ENCODE measurements around the gene VWA5A.
"Not testable (repeated sequence)": the region's sequence is repeated elsewhere in the genome, so short reads cannot be mapped to it uniquely, and the experiment has no call there.

VWA5A gene

DNA sequence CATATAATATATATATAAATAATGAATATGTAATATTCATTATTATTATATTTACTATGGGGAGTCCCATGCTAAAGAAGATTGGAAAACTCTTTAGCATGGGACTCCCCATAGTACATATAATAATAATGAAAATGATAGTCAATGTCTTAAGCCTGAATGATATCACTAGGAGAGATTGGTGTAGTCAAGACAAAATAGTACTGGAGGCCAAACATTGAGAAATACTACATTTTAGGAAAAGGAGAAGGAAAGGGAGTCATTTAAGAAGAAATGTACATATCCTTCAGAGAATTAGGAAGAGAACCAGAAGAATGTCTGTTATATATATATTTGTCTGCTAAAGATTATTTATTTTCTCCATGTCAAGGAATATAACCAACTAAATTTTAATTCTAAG, 5.0 kb upstream of the VWA5A start:
- TF ChIP-seq, protein P1, sequence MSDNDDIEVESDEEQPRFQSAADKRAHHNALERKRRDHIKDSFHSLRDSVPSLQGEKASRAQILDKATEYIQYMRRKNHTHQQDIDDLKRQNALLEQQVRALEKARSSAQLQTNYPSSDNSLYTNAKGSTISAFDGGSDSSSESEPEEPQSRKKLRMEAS (IDR thresholded peaks at IDR 0.05; ENCODE audit: low read depth, low read length), result no peak
- TF ChIP-seq MYC (IDR thresholded peaks at IDR 0.05; ENCODE audit: low read depth, low read length), result no peak
- TF ChIP-seq, protein P2, sequence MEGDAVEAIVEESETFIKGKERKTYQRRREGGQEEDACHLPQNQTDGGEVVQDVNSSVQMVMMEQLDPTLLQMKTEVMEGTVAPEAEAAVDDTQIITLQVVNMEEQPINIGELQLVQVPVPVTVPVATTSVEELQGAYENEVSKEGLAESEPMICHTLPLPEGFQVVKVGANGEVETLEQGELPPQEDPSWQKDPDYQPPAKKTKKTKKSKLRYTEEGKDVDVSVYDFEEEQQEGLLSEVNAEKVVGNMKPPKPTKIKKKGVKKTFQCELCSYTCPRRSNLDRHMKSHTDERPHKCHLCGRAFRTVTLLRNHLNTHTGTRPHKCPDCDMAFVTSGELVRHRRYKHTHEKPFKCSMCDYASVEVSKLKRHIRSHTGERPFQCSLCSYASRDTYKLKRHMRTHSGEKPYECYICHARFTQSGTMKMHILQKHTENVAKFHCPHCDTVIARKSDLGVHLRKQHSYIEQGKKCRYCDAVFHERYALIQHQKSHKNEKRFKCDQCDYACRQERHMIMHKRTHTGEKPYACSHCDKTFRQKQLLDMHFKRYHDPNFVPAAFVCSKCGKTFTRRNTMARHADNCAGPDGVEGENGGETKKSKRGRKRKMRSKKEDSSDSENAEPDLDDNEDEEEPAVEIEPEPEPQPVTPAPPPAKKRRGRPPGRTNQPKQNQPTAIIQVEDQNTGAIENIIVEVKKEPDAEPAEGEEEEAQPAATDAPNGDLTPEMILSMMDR (IDR thresholded peaks at IDR 0.05; ENCODE audit: low read depth, low read length), result no peak
- TF ChIP-seq POLR2A (IDR thresholded peaks at IDR 0.05; ENCODE audit: extremely low read depth, insufficient read length), result no peak
- H3K4me3 ChIP-seq (ENCODE audit: low read depth, low read length), result no peak overlapping the region
- no peak for DNase-seq (ENCODE audit: low read depth)

DNA sequence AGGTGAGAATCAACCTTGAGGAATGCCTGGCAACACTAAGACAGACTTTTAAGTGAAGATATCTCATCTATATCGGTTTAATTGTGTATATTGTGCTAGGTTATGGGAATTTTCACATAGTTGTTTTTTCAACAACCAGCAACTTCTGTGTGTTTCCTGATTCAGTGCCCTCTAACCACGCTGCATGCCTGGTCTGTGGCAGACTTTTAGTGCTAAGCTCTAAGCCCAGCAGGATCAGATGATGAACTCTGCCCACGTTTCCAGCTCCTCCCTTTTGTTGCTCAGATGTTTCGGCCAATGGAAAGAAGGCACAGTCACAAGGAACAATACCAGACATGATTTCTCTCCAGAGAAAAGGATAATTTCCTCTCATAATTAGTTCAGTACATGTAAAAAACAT, 1.4 kb upstream of the VWA5A start:
- TF ChIP-seq MYC (IDR thresholded peaks at IDR 0.05; ENCODE audit: low read depth, low read length), result no peak
- TF ChIP-seq, protein P2 (IDR thresholded peaks at IDR 0.05; ENCODE audit: low read depth, low read length), result no peak
- TF ChIP-seq POLR2A (IDR thresholded peaks at IDR 0.05; ENCODE audit: extremely low read depth, insufficient read length), result no peak
- TF ChIP-seq, protein P1 (IDR thresholded peaks at IDR 0.05; ENCODE audit: low read depth, low read length), result no peak
- no peak overlapping the region for H3K4me3 ChIP-seq (ENCODE audit: low read depth, low read length)
- no peak for DNase-seq (ENCODE audit: low read depth)

DNA sequence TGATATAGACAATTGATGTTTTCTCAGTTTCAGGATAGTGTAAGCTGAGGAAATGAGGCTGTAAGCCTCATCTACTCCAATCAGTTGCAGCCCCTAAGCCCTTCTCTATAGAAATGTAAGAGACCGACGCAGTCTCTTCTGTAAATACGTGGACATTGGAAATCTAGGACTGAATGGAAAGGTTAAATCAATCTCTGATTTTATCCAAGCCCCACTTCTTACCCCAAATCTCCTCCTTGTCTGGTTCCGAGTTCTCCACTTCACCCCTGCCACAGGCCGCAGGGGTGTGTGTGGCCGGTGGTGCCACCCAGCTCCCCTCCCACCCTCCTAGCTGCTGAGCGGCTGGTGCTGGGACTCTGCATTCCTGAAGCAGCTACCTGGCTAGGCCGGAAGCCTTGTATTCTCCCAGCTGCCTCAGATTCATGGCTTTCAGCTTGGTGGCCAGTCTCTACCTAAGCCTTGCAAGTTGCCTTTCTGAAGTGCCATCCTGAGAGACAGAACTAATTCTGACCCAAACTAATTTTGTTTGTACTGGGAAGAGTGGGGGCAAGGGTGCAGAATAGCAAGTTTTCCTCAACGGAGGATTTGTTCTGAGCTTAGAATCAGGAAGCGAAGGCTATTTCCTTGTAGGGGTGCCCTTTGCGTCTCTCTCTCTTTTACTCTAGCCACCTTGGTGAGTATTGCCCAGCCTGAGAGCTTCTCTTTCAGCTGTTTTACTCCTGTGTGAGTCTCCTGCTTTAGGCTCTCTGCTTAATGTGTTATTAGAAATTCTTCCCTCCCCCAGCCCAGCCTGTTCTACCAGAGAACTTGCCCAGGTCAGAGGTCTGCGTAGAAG, 749 bp downstream of the VWA5A start:
- H3K4me3 ChIP-seq (ENCODE audit: low read depth, low read length), result peak overlapping the region; percentile 27
- DNase-seq (ENCODE audit: low read depth), result no peak
- no peak for TF ChIP-seq POLR2A (IDR thresholded peaks at IDR 0.05; ENCODE audit: extremely low read depth, insufficient read length)
- no peak for TF ChIP-seq MYC (IDR thresholded peaks at IDR 0.05; ENCODE audit: low read depth, low read length)
- TF ChIP-seq, protein P1 (IDR thresholded peaks at IDR 0.05; ENCODE audit: low read depth, low read length), result no peak

DNA sequence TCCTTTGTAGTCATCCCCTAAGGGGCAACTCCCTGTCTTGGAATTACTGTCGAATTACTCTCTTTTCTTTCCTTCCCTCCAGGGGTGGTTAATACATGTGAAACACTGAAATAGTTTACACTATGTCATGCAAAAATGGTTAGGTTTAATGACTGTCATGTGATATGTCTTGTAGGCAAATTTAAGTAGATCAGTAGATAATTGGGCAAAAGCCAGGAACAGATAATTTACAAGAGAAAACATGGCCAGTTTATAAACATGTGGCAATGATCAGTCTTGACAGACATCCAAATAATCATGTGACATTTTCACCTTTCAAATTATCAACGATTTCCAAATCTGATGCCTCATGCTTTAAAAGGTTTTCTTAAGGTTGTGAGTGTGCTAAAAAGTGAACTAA, 3.9 kb downstream of the VWA5A start:
- H3K4me3 ChIP-seq (ENCODE audit: low read depth, low read length), result no peak overlapping the region
- TF ChIP-seq POLR2A (IDR thresholded peaks at IDR 0.05; ENCODE audit: extremely low read depth, insufficient read length), result no peak
- TF ChIP-seq, protein P1 (IDR thresholded peaks at IDR 0.05; ENCODE audit: low read depth, low read length), result no peak
- TF ChIP-seq MYC (IDR thresholded peaks at IDR 0.05; ENCODE audit: low read depth, low read length), result no peak
- TF ChIP-seq, protein P2 (IDR thresholded peaks at IDR 0.05; ENCODE audit: low read depth, low read length), result no peak
- no peak for DNase-seq (ENCODE audit: low read depth)

DNA sequence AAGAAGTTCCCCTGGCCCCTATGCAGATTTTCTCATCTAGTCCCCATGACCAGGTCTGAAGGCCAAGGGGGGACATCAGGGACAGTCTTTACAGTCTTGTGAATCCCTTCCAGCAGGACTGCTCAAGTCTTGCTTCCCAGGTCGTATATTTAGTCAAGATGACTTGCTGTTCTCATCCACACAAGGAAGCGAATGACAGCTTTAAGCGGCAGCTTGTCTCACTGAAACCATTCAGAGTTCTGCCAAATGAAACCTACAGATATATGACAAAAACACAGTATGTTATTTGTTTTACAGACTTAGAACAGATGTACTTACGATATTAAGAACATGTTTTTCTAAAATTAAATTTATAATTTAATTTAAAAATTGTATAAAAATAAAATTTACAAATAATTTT, 5.6 kb downstream of the VWA5A start:
- no peak overlapping the region for H3K4me3 ChIP-seq (ENCODE audit: low read depth, low read length)
- TF ChIP-seq, protein P1 (IDR thresholded peaks at IDR 0.05; ENCODE audit: low read depth, low read length), result no peak
- TF ChIP-seq POLR2A (IDR thresholded peaks at IDR 0.05; ENCODE audit: extremely low read depth, insufficient read length), result no peak
- DNase-seq (ENCODE audit: low read depth), result no peak

DNA sequence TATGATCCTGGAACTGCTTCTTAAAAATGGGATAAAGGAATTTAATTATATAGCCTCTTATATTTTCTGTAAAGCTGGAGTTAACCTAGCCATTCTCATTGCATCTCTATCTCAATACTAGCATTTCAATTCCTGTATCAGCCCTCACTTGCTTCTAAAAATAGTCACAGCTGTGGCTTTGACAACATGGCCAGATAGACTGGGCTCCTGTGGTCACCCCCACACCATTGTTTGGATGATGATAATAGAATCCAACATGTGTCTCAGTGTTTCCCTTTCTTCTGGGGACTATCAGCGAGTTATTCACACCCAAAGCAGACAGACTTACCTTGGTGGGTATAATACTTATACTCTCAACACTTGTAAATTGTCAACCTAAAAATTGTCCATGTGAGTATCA, 6.9 kb downstream of the VWA5A start:
- no peak overlapping the region for H3K4me3 ChIP-seq (ENCODE audit: low read depth, low read length)
- TF ChIP-seq POLR2A (IDR thresholded peaks at IDR 0.05; ENCODE audit: extremely low read depth, insufficient read length), result no peak
- TF ChIP-seq, protein P1 (IDR thresholded peaks at IDR 0.05; ENCODE audit: low read depth, low read length), result no peak
- TF ChIP-seq MYC (IDR thresholded peaks at IDR 0.05; ENCODE audit: low read depth, low read length), result no peak
- no peak for DNase-seq (ENCODE audit: low read depth)

DNA sequence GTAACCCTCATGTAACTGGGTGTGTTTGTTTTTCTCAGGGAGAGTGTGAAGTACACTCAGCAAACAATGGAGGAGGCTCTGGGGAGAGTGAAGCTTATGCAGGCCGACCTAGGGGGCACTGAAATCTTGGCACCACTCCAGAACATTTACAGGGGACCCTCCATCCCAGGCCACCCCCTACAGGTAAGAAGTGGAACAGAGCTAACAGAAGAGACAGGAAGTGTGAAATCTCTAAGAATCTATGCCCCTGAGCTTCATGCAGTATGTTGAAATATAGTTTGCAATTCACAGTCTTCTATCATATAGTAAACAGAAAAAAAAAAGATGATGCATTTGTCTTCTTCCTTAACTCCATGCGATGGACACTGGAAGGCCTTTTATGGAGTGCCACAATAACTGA, 8.4 kb downstream of the VWA5A start:
- DNase-seq (ENCODE audit: low read depth), result peak; percentile 8
- TF ChIP-seq MYC (IDR thresholded peaks at IDR 0.05; ENCODE audit: low read depth, low read length), result no peak
- TF ChIP-seq, protein P2 (IDR thresholded peaks at IDR 0.05; ENCODE audit: low read depth, low read length), result peak; percentile 23
- H3K4me3 ChIP-seq (ENCODE audit: low read depth, low read length), result no peak overlapping the region

DNA sequence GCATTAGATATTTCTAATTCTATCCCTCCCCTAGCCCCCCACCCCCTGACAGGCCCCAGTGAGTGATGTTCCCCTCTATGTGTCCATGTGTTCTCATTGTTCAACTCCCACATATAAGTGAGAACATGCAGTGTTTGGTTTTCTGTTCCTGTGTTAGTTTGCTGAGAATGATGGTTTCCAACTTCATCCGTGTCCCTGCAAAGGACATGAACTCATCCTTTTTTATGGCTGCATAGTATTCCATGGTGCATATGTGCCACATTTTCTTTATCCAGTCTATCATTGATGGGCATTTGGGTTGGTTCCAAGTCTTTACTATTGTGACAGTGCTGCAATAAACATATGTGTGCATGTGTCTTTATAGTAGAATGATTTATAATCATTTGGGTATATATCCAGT, 11.9 kb downstream of the VWA5A start:
- H3K4me3 ChIP-seq (ENCODE audit: low read depth, low read length); DNase-seq (ENCODE audit: low read depth): not testable (repeated sequence)
